Loucy (cell line): ENCODE data around the gene ETNK1.

Experiments
- H2AFZ ChIP-seq: fragments of 200-600 bp; sonication (generic); 2 replicates; pipeline ENCODE4 v1.6.0; 2016; ENCODE audit warnings: antibody characterized with exemption, mild to moderate bottlenecking, low read length, moderate library complexity
- H3F3A ChIP-seq: fragments of 200-600 bp; 2 replicates; pipeline ENCODE4 v1.6.0; 2016; ENCODE audit warnings: antibody characterized with exemption, low read depth, mild to moderate bottlenecking
- H3K27me3 ChIP-seq: fragments of 200-600 bp; sonication (generic); 2 replicates; pipeline ENCODE4 v1.6.1; 2014; ENCODE audit warnings: low read length, mild to moderate bottlenecking; ENCODE audit not compliant: insufficient read depth, poor library complexity, severe bottlenecking
- H3K36me3 ChIP-seq: fragments of 200-600 bp; sonication (generic); 2 replicates; pipeline ENCODE4 v1.6.1; 2016; ENCODE audit warnings: low read length; ENCODE audit not compliant: insufficient read depth
- H3K4me1 ChIP-seq: fragments of 200-600 bp; sonication (generic); 2 replicates; pipeline ENCODE4 v1.5.1; 2014; ENCODE audit warnings: low read length, mild to moderate bottlenecking; ENCODE audit not compliant: insufficient read depth, poor library complexity, severe bottlenecking
- H3K4me2 ChIP-seq: fragments of 200-600 bp; sonication (generic); 2 replicates; pipeline ENCODE4 v1.6.0; 2014; ENCODE audit warnings: antibody characterized with exemption, low read length, low read depth, mild to moderate bottlenecking; ENCODE audit not compliant: poor library complexity, severe bottlenecking
- H3K4me3 ChIP-seq: fragments of 200-600 bp; sonication (generic); 2 replicates; pipeline ENCODE4 v1.5.1; 2014; ENCODE audit warnings: low read length, mild to moderate bottlenecking, mixed read lengths; ENCODE audit not compliant: poor library complexity, severe bottlenecking
- H3K79me2 ChIP-seq: fragments of 200-600 bp; sonication (generic); 2 replicates; pipeline ENCODE4 v1.6.1; 2014; ENCODE audit warnings: low read length; ENCODE audit not compliant: insufficient read depth
- H3K9ac ChIP-seq: fragments of 200-600 bp; sonication (generic); 2 replicates; pipeline ENCODE4 v1.6.0; 2014; ENCODE audit warnings: mild to moderate bottlenecking, low read depth, low read length, moderate library complexity; ENCODE audit not compliant: poor library complexity, severe bottlenecking
- H3K9me2 ChIP-seq: fragments of 200-600 bp; sonication (generic); replicated peaks from 2 replicates; pipeline ENCODE4 v1.6.1; 2016; ENCODE audit warnings: low read depth, low read length, mixed read lengths
- H3K9me3 ChIP-seq: fragments of 200-600 bp; sonication (generic); 2 replicates; pipeline ENCODE4 v1.6.1; 2014; ENCODE audit warnings: mild to moderate bottlenecking, antibody characterized with exemption, low read length, low read depth; ENCODE audit not compliant: insufficient read depth
- H4K20me1 ChIP-seq: fragments of 200-600 bp; sonication (generic); 2 replicates; pipeline ENCODE4 v1.6.0; 2014; ENCODE audit warnings: antibody characterized with exemption, low read length, mild to moderate bottlenecking; ENCODE audit not compliant: insufficient read depth, poor library complexity, severe bottlenecking
- EZH2phosphoT487 ChIP-seq: fragments of 200-600 bp; IDR thresholded peaks from 2 replicates; pipeline ENCODE4 v1.6.1; 2018; ENCODE audit warnings: antibody characterized with exemption, mild to moderate bottlenecking, moderate library complexity, borderline replicate concordance
- TF ChIP-seq, protein P1 (sequence below): fragments of 200-600 bp; sonication (generic); conservative IDR thresholded peaks from 2 replicates; pipeline ENCODE4 v1.5.1; 2014; ENCODE audit warnings: mild to moderate bottlenecking, antibody characterized with exemption, low read length

ETNK1 gene, protein sequence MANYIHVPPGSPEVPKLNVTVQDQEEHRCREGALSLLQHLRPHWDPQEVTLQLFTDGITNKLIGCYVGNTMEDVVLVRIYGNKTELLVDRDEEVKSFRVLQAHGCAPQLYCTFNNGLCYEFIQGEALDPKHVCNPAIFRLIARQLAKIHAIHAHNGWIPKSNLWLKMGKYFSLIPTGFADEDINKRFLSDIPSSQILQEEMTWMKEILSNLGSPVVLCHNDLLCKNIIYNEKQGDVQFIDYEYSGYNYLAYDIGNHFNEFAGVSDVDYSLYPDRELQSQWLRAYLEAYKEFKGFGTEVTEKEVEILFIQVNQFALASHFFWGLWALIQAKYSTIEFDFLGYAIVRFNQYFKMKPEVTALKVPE

DNA sequence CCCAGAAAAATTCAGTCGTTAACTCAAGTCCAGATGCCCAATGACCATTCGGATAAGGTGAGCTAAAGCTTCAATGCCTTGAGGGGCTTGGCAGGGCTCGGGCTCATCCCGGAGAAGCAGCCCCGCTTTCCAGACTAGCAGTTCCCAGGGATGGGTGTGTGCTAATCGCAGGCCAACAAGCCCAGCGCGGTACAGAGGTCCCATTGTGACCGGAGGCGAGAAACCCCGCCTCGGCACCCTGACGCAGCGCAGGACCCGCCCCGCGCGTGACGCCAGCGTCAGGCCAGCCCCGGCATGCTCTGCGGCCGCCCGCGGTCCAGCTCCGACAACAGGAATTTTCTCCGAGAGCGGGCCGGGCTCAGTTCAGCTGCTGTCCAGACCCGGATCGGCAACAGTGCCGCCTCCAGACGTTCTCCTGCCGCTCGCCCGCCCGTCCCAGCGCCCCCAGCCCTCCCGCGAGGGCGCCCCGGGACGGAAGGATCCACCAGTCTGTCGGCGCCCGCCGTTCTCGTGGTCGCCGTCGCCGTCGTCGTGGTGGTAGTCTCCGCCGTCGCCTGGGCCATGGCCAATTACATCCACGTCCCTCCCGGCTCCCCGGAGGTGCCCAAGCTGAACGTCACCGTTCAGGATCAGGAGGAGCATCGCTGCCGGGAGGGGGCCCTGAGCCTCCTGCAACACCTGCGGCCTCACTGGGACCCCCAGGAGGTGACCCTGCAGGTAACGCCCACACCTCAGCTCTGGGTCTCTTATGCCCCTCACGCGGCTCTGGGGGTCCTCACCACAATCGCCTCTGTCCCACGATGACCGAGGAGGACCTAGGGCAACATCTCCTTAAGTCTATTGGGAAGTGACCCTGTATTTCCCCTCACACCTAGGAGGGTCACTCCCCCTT, at the start of gene ETNK1:
Gene ETNK1 (plus strand): TSS at position 302 of the 892 bp plus-strand sequence. CDS start 260 bp downstream, at position 562.
- no peaks in the 10 kb centered on the region for H3K27me3 ChIP-seq
- H3K79me2 ChIP-seq: peaks cover 55% of the 10 kb centered on the region
- peak within 1 kb of the TSS; percentile 79 for H3K4me3 ChIP-seq
- H3K36me3 ChIP-seq: no peaks in the 10 kb centered on the region
- peak within 1 kb of the TSS; percentile 95 for H2AFZ ChIP-seq
- no peaks in the 10 kb centered on the region for H3K9me3 ChIP-seq
- H3K9ac ChIP-seq: peak within 1 kb of the TSS; percentile 84
- peaks cover 41% of the 10 kb centered on the region for H3K4me1 ChIP-seq
- no peaks in the 10 kb centered on the region for H3K9me2 ChIP-seq
- peaks cover 51% of the 10 kb centered on the region for H4K20me1 ChIP-seq
- no peak for TF ChIP-seq EZH2phosphoT487
- TF ChIP-seq, protein P1, sequence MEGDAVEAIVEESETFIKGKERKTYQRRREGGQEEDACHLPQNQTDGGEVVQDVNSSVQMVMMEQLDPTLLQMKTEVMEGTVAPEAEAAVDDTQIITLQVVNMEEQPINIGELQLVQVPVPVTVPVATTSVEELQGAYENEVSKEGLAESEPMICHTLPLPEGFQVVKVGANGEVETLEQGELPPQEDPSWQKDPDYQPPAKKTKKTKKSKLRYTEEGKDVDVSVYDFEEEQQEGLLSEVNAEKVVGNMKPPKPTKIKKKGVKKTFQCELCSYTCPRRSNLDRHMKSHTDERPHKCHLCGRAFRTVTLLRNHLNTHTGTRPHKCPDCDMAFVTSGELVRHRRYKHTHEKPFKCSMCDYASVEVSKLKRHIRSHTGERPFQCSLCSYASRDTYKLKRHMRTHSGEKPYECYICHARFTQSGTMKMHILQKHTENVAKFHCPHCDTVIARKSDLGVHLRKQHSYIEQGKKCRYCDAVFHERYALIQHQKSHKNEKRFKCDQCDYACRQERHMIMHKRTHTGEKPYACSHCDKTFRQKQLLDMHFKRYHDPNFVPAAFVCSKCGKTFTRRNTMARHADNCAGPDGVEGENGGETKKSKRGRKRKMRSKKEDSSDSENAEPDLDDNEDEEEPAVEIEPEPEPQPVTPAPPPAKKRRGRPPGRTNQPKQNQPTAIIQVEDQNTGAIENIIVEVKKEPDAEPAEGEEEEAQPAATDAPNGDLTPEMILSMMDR: no peak
- H3K4me2 ChIP-seq: peak within 1 kb of the TSS; percentile 94
- H3F3A ChIP-seq: no peaks in the 10 kb centered on the region

DNA sequence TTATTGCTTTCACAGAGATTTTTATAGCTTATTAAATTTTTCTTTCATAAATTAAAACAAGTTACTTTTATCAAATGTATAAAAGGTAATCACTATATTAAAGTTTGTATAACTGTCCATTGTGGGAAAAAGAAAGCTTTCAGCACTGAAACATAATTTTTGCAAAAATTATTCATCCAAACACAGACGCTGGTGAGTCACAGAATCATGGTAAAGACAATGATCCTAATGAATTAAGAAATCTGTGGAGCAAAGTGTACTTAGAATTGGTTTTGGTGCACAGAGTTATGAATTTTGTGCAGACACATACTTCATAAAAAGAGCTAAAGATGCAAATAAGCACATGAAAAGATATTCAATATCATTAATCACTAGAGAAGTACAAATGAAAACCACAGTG, 48.9 kb upstream of the ETNK1 start:
- H3K9me2 ChIP-seq: no peaks in the 10 kb centered on the region

DNA sequence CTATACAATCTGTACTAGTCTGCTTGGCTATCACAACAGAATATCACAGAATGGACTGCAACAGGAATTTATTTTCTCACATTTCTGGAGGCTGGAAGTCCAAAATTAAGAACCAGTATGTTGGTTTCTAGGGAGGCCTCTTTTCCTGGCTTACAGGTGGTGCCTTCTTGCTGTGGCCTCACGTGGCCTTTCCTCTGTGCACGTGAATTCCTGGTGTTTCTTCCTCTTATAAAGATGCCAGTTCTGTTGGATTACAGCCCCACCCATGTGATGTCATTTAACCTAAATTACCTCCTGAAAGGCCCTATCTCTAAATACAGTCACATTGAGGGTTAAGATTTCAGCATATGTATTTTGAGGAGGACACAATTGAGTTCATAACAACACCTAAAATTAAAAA, 48.5 kb upstream of the ETNK1 start:
- H2AFZ ChIP-seq: no peak overlapping the region

More for the DNA sequence above, 48.9 kb upstream of the ETNK1 start:
- no peaks in the 10 kb centered on the region for H3K4me1 ChIP-seq
- H3K36me3 ChIP-seq: no peaks in the 10 kb centered on the region
- H2AFZ ChIP-seq: no peak overlapping the region
- no peak overlapping the region for H3K9ac ChIP-seq
- no peak overlapping the region for H3K4me3 ChIP-seq
- H3F3A ChIP-seq: no peaks in the 10 kb centered on the region
- TF ChIP-seq EZH2phosphoT487: no peak
- TF ChIP-seq, protein P1: no peak
- H3K27me3 ChIP-seq: no peaks in the 10 kb centered on the region
- no peaks in the 10 kb centered on the region for H4K20me1 ChIP-seq
- no peaks in the 10 kb centered on the region for H3K9me3 ChIP-seq
- H3K79me2 ChIP-seq: no peaks in the 10 kb centered on the region
- no peak overlapping the region for H3K4me2 ChIP-seq

More for the DNA sequence above, 48.5 kb upstream of the ETNK1 start:
- H3K4me1 ChIP-seq: no peaks in the 10 kb centered on the region
- H3K9ac ChIP-seq: no peak overlapping the region
- H3F3A ChIP-seq: no peaks in the 10 kb centered on the region
- no peaks in the 10 kb centered on the region for H3K36me3 ChIP-seq
- H3K9me2 ChIP-seq: no peaks in the 10 kb centered on the region
- H3K79me2 ChIP-seq: no peaks in the 10 kb centered on the region
- no peak overlapping the region for H3K4me3 ChIP-seq
- no peak overlapping the region for H3K4me2 ChIP-seq
- no peaks in the 10 kb centered on the region for H3K27me3 ChIP-seq
- no peaks in the 10 kb centered on the region for H4K20me1 ChIP-seq
- no peaks in the 10 kb centered on the region for H3K9me3 ChIP-seq
- no peak for TF ChIP-seq EZH2phosphoT487
- TF ChIP-seq, protein P1: no peak
